A204.1 (cell line): ENCODE data around the gene PTPRU.

Source experiments
- FAIRE-seq: peaks from 2 replicates; lab custom pipeline; 2012; peaks lifted over from hg19 to GRCh38; lab: Jason Lieb, UNC

The PTPRU gene

DNA sequence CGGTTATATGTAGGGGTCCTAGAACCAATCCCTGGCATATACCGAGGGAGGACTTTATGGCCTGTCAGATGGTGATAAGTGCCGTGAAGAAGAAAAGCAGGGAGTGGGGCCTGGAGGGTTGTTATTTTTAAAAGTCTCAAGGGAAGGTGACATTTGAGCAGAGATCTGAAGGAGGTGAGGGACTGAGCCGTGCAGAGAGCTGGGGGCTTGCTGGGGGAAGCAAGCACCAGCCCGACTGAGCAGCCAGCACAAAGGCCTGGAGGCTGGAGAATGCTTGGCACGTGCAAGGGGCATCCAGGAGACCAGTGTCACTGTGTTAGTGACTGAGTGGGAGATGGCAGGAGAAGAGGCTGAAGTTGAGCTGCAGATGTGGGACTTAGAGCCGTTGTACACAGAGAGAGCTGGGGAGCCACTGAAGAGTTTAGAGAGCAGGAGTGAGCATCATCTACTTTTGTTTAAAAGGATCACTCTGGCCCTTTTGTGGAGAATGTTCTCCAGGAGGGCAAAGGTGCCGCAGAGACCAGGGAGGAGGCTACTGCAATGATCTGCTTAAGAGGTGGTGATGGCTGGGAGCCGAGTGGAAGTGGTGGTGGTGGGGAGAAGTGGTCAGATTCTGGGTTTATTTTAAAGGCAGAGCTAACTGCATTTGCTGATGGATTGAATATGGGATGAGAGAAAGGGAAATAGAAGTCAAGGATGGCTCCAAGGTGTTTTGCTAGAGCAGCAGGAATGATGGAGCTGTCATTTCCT lies 31.2 kb downstream of the PTPRU start:
- no peak for FAIRE-seq

DNA sequence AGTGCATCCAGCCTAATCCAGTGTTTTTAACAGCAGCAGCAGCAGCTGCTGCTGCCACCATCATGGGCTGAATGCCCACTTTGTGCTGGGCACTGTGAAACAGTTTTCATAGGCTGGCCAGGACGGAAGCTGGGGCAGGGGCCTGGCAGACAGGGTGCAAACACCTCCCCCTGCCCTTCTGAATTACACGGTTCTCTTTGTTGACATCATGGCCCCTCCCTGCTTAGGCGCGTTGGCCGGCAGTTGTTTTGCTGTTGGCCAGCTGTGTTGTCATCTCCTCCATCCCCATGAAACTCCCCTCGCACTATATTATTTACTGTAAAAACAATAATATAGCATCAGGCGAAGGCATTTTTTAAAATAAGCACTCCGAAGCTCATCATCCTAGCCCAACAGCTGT lies 33.1 kb downstream of the PTPRU start:
- FAIRE-seq = no peak

DNA sequence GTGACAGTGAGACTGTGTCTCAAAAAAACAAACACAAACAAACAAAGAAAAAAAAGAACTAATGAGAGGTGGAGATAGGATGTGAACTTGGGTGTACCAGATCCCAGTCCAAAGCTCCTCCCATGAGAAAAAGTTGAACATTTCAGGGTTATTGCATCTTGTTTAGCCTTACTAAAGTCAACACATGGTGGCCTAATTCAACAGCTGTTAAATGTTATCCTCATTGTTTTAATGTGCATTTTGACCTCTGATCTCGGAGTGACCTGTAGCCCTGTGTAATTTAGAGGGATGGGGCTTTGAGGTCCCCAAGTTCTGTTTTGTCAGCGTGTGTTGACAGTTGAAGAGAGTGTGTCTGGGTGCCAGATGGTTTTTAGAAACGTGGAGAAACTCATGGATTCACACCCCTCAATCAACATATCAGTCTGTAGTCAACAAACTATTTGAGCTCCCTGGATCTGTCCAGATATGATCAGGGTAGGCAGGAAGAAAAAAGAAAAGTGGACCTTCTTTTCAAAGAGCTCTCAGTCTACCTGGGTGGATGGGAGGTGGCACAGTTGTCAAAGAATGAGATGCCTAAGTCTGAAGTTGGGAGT lies 34.7 kb downstream of the PTPRU start:
- FAIRE-seq = no peak

DNA sequence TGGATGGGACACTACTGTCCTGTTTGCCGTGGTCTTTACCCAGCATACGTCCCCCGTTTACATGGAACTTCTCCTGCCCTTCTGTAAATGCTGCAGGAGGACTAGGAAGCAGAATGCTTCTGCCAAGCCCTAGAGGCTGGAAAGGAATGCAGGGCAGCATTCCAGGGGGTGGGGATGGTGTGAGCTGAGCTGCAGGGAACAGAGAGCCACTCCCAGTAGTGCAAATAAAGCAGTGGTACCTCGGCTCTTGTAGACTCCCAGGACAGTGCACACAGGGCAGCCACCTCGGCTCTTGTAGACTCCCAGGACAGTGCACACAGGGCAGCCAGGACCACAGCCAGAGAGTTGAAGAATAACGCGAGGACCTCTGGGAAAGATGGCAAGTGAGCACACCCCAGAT lies 35.4 kb downstream of the PTPRU start:
- FAIRE-seq = no peak

DNA sequence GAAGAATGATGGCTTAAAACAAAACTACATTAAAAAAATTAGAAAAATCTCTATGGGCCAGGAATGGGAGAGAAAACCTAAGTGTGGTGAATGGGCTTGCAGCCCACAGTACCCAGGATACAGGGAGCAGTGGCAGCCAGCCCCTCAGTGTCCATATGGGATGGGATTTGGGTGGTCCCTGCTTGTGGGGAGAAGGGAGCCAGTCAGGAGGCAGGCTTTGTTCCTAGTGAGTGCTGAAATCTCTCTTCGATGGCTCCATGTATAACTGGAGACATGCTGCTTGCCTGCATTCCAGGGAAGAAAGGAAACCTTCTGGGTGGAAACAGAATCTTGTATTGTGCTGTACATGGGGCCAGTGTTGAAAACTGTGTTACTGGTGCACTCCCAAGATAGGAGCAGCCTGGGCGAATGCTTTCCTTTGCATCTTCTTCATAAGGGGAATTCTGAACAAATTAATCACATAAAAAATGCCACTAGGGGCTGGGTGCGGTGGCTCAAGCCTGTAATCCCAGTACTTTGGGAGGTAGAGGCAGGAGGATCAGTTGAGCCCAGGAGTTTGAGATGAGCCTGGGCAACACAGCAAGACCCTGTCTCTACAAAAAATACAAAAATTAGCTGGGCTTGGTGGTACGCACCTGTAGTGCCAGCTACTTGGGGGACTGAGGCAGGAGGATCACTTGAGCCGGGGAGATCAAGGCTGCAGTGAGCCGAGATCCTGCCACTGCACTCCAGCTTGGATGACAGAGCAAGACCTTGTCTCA lies 36.0 kb downstream of the PTPRU start:
- FAIRE-seq = no peak

DNA sequence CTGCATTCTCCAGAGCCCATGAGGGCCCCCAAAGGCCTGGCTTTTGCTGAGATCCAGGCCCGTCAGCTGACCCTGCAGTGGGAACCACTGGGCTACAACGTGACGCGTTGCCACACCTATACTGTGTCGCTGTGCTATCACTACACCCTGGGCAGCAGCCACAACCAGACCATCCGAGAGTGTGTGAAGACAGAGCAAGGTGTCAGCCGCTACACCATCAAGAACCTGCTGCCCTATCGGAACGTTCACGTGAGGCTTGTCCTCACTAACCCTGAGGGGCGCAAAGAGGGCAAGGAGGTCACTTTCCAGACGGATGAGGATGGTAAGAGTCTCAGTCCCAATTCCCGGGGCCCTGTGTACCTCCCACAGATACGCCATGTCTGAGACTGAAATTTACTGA lies 39.1 kb downstream of the PTPRU start:
- FAIRE-seq = no peak

DNA sequence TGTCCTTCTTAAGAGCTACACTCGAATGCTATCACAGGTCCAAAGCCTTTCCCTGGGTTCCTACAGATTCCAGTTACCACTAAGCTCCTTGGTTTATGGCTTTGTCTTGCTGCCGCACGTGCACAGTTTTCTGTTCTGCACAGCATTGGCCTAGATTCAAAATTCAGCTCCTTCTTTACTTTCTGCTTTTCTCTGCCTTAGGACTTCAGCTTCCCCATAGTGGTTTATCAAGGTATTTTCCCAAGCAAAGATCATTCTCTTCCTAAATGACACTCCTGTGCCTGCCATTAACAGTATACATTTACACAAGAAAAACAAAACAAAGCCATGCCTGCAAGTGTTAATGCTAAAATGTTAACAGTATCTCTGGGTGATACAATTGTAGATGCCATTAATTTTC lies 41.8 kb downstream of the PTPRU start:
- no peak for FAIRE-seq

DNA sequence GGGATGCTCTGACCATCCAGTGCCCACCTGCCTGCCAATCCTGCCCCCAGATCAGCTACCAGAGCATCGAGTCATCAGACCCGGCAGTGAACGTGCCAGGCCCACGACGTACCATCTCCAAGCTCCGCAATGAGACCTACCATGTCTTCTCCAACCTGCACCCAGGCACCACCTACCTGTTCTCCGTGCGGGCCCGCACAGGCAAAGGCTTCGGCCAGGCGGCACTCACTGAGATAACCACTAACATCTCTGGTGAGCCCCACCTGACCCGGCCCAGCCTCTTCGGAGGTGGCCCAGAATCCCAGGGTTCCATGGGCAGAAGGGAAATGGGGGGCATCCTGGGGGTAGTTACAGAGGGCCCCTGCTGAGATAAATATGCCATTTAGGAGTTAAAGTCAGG lies 43.1 kb downstream of the PTPRU start:
- no peak for FAIRE-seq

DNA sequence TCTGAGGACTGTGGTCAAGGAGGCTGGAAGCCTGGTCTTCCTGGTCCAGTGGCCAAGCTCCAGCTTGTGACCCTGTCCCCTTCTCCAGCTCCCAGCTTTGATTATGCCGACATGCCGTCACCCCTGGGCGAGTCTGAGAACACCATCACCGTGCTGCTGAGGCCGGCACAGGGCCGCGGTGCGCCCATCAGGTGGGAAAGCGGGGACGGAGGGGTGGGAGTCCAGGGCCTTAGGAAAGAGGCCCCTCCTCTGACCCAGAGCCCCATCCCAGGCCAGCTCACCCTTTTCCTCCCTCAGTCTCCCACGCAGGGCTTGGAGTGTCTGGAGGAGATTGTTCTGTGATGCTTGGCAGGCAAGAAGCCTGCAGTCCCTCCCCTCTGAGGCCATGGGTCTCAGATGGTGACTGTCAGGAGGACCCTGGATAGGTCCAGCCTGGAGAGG lies 43.6 kb downstream of the PTPRU start:
- no peak for FAIRE-seq

DNA sequence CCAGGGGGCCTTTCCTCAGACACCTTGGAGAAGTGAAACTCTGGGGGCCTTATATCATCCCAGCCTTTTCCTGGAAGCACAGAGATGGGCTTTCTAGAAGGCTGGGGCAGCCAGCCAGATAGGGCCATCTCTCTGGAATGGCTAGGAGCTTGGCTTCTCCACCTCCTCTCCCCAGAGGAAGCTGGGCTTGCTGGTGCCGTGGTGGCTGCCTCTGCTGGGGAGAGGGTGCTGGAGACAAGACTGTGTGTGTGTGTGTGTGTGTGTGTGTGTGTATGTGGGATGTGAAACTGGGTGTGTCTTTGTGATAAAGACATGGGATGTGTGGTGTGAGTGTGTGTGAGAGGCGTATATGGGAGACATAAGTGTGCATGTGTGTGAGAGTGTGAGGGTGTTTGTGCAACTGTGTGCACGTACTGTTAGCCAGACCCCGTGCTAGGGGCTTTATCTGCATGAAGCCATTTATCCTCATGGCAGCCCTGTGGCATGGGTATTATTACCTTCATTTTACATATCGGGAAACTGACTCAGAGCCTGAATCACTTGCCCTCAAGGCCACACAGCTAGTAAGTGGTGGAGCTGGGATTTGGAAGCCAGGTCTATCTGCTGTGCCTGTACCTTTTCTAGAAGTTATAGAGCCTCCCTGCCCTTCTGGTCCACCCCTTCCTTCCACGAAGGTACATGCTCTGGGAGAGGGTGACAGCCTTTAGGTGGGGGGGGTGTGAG lies 44.2 kb downstream of the PTPRU start:
- FAIRE-seq = no peak

DNA sequence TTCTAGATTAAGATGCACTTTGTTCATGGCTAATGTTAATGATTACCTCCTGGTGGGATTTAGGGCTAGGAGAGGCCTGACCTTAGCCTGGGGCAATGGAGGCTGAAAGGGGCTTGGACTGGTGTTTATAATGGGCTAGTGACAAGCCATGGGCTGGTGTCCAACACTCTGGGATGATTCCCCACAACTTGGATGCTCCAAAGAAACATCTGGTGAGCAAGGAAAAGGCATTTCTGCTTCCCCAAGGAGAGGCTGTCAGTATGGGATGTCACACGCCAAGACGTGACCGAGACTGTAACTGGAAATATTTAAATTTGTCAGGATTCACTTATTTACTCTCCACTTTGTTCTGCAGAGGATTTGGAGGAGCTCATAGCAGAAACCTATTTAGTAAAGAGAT lies 45.2 kb downstream of the PTPRU start:
- FAIRE-seq = no peak

DNA sequence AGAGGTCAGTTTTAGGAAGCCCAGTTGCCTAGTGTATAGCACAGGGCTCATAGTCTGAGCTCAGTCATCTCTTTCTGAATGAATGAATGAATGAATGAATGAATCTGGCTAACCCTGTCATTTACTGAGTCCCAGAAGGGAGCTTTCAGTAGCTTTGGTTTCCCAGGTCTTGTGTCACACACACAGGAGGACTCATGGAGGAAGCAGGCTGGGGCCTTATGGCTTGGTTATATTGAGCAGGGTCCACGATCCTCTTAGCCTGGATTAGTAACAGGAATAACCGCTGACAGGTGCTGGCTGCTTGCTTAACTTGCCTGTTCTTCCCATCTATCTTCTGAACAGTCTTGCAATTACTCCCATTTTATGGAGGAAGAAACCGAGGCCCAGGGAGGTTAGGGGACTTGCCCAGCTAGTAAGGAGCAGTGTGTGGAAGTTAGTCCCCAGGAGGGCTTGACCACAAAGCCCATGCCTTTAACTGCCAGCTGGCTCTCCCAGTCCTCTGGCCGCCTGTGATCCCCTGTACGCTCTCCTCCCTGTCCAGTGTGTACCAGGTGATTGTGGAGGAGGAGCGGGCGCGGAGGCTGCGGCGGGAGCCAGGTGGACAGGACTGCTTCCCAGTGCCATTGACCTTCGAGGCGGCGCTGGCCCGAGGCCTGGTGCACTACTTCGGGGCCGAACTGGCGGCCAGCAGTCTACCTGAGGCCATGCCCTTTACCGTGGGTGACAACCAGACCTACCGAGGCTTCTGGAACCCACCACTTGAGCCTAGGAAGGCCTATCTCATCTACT lies 46.0 kb downstream of the PTPRU start:
- FAIRE-seq = no peak

DNA sequence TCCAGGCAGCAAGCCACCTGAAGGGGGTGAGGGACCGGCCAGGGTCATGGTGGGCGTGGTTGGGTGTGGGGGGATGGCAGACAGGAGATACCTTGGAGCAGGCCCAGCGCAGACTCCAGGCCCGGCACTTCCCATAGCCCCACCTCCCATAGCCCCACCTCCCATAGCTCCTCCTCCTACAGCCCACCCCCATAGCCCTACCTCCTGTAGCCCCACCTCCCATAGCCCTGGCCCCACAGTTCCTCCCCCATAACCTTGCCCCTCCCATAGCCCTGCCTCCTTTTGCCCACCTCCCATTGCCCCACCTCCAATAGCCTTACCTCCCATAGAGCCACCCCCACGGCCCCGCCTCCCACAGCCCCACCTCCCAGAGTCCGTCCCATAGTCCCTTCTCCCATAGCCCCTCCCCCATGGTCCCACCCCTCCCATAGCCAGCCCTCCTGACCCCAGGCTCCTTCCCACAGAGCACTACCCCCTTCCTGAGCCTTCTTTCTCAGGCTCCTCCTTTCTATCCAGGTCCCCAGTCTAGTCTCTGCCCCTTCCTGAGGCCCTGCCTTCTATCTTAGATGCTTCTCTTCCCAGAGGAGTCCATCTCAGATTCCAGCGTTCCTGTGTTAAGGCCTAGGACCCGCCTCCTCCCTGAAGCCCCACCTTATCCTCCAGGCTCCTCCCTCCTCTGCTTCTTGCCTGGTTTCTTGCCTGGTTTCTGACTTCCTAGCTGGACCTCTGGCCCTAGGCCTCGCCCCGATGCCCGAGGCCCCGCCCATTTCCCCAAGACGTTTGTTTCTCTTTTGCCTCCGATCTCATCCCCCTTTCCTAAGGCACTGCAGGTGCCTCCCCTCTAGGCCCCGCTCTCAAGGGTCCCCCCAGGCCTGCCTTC lies 46.8 kb downstream of the PTPRU start:
- FAIRE-seq = no peak

DNA sequence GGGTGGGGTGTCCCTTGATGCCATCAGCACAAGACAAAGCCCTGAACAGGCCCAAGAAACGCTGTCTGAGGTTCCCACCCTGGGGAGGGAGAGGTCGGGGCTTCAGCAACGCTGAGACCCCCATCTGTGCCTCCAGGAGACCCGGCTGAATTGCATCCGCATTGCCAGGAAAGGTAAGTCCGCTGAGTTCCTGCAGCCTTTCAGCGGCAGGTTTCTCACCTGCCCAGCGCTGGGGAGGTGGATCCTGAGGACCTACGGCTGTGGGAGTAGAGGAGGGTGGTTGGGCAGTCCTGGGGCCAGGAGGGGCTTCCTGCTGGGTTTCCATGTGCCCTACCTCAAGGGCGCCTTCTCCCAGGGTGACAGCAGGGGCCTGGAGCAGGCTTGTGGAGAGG lies 47.5 kb downstream of the PTPRU start:
- no peak for FAIRE-seq

DNA sequence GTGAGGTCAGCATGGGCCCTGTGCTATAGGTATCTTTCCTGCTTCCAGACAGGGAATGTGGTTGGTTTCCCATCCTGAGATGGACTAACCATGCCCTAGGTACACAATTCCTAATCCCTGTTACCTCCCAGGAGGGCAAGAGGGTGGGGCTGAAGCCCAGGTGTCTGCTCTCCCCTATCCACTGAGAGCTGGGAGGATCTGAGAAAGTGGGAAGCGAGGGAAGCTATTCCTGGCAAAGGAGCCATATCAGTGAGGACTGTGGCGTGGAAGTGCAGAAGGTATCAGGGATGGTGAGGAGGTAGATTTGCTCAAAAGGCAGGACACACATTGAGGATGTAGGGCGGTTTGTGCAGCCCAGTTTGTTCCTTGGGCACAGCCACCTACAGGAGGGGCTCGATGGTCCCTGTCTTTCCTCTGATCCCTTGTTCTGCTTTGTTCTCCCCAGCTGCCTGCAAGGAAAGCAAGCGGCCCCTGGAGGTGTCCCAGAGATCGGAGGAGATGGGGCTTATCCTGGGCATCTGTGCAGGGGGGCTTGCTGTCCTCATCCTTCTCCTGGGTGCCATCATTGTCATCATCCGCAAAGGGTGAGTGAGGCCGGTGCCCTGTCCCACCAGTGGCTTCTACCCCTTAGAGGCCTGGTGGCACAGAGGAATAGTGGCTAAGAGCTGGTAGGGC lies 48.1 kb downstream of the PTPRU start:
- no peak for FAIRE-seq

DNA sequence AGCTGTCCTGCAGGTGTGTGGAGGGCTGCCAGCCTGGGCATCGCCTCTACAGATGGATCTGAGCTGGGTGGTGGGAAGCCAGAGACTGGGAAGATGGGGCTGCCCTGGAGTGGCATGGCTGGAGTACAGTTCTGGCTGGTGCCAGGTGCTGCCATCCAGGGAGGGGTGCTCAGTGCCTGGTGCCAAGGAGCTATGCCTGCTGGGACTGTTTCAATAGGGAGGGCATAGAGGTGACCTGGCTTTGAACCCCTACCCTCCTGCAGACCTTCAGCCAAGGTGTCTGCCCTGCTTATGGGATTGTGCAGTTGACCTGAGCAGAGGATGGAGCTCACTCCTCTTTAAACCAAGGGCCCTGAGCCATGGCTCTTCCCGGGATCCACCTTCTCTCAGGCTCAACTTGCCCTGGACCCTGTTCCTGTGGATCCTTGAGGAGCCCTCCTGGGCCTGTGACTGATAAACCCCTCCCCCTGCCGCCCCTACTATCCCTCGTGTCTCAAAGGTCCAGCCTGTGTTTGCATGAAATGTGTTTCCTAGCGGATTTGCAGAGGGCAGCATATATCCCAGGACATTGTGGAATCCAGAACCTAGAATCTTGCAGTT lies 48.7 kb downstream of the PTPRU start:
- no peak for FAIRE-seq

DNA sequence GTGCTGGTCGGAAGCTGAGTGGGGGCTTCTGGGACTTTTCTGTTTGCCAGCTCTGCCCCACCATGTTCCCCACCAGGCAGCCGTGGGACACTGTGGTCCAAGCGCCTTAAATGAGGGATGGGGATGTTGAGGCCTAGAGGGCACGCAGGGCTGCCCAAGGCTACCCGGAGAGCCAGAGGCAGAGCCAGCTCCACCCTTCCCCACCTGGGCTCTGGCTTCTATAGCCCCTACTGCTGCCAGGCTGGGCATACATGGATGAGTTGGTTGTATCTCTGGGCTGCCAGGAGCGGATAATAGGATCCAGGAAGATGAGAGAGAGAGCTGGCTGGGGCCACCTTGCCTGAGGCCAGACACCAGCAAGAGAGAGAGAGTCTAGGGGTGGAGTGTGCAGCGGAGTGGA lies 49.4 kb downstream of the PTPRU start:
- FAIRE-seq = no peak

DNA sequence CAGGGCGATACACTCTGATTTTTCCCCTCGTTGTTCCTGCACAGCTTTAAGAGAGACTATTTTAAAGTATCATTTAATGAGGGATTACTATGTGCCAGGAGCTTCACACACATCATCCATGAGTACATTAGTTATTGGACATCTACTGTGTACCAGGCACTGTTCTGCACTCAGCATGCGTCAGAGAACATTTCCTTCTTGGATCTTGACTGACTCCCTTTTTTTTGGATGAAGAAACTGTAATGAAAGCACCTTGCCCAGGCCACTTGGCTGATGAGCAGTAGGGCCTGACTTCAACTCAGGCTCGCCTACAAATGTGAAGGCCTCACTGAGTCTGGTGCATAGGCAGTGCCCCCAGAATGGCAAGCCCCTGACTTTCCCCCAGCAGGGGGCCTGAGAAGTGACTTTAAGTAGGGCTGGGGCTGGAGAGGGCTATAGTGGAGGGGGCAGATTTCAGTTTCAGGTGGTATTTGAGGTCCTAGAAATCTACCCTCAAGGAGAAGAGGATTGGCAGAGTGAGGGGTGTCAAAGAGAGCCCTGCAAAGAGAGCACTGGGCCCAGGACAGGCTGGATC lies 50.0 kb downstream of the PTPRU start:
- FAIRE-seq = no peak

DNA sequence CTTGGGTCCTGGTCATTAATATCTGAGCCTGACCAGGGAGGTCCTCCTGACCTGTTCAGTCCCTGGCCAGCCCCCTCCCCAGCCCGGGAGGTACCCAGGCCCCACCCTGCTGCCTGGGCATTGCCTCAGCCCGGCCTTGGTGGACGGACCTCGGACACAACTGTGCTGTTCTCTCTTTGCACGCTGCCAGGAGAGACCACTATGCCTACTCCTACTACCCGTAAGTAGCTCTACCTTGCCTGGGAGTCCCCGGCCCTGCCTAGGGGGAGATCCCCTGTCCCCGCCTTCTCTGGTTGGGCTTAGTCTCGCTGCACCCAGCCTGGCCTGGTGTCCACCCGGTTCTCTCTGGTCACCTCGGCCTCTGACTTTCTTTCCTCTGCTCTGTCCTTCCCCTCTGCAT lies 53.2 kb downstream of the PTPRU start:
- FAIRE-seq = no peak
